ENCODE results near the gene GNLY. TPM values are rescaled to one million over a fixed set of nuclear protein-coding genes. Genes with fewer than 3 reads are reported as not detected.

The GNLY gene
- total RNA-seq, 1 donor from 2014 or later: 0.65 TPM

GRCh38 chr2:85721641-85722040 is 27.5 kb downstream of the GNLY start:
- Histone ChIP-seq H3K27ac (no peak overlapping the region), H3K4me3 (no peak overlapping the region), H4K20me1 (ENCODE audit: low read depth) (no peaks in the 10 kb centered on the region), H3K4me2 (no peak overlapping the region), H3F3A (ENCODE audit: low read depth) (peaks cover 4% of the 10 kb centered on the region), H3K9me3 (ENCODE audit: low read depth) (no peaks in the 10 kb centered on the region), H2AFZ (replicated peaks) (no peak overlapping the region), H3K4me1 (peaks cover 13% of the 10 kb centered on the region), H3K79me2 (ENCODE audit: low read depth) (no peaks in the 10 kb centered on the region), H3K9ac (no peak overlapping the region), H3K27me3 (peaks cover 19% of the 10 kb centered on the region), H3K36me3 (no peaks in the 10 kb centered on the region)
- Mint-ChIP-seq H3K4me1 (peaks cover 18% of the 10 kb centered on the region), H3K4me3 (no peak overlapping the region), H3K27ac (no peak overlapping the region), H3K9me3 (peaks cover 9% of the 10 kb centered on the region), H3K36me3 (no peaks in the 10 kb centered on the region), H3K27me3 (ENCODE audit: insufficient read depth, low read depth) (peaks cover 10% of the 10 kb centered on the region)
- DNase-seq (ENCODE audit: low spot score): no peak
- TF ChIP-seq CTCF (IDR thresholded peaks at IDR 0.05) (no peak), EZH2phosphoT487 (IDR thresholded peaks at IDR 0.05) (no peak), EZH2 (IDR thresholded peaks at IDR 0.05) (no peak)

- no peak for TF ChIP-seq CTCF (IDR thresholded peaks at IDR 0.05)
- no peak for TF ChIP-seq EZH2phosphoT487 (IDR thresholded peaks at IDR 0.05)
- TF ChIP-seq EZH2 (IDR thresholded peaks at IDR 0.05): no peak
Observed at GRCh38 chr2:85722519-85722918, 28.4 kb downstream of the GNLY start.

DNA sequence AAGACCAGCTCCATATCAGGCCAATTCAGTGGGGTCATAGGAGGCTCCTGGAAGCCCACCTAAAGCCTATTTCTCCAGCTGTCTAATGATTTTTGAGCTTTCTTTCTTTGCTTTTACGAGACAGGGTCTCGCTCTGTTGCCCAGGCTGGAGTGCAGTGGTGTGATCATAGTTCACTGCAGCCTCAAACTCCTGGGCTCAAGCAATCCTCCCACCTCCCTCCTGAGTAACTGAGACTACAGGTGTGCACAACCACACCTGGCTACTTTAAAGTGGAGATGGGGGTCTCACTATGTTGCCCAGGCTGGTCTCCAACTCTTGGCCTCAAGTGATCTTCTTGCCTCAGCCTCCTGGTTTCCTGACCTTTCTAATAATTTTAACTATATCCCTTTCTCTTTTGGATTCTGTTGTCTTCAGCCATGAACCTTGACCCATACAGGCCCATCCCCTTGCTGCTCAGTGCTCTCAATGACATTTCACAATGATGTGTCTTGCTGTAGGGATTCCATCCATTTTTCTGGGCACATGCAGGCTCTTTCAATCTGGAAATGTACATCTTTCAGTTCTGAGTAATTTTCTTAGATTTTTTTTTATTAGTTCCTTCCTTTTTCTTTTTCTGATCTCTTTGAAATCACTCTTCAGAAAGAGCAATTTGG is 29.7 kb downstream of the GNLY start:
- peaks cover 4% of the 10 kb centered on the region for H3K4me1 Mint-ChIP-seq
- Histone ChIP-seq H4K20me1 (ENCODE audit: low read depth) (no peaks in the 10 kb centered on the region), H3K9me3 (ENCODE audit: low read depth) (no peaks in the 10 kb centered on the region), H3K4me1 (peaks cover 2% of the 10 kb centered on the region), H3K79me2 (ENCODE audit: low read depth) (no peaks in the 10 kb centered on the region), H3K9ac (no peak overlapping the region), H3F3A (ENCODE audit: low read depth) (peaks cover 3% of the 10 kb centered on the region), H3K27me3 (peaks cover 27% of the 10 kb centered on the region), H3K36me3 (no peaks in the 10 kb centered on the region), H3K4me3 (no peak overlapping the region), H2AFZ (replicated peaks) (no peak overlapping the region), H3K27ac (no peak overlapping the region), H3K4me2 (no peak overlapping the region)
- TF ChIP-seq EZH2phosphoT487 (IDR thresholded peaks at IDR 0.05): no peak
- no peak for TF ChIP-seq EZH2 (IDR thresholded peaks at IDR 0.05)
- no peak for TF ChIP-seq CTCF (IDR thresholded peaks at IDR 0.05)
- H3K36me3 Mint-ChIP-seq: no peaks in the 10 kb centered on the region
- peaks cover 9% of the 10 kb centered on the region for H3K9me3 Mint-ChIP-seq
- H3K27ac Mint-ChIP-seq: no peak overlapping the region
- peaks cover 11% of the 10 kb centered on the region for H3K27me3 Mint-ChIP-seq (ENCODE audit: insufficient read depth, low read depth)
- DNase-seq (ENCODE audit: low spot score): no peak
- no peak overlapping the region for H3K4me3 Mint-ChIP-seq

More at GRCh38 chr2:85722519-85722918, 28.4 kb downstream of the GNLY start:
- Histone ChIP-seq H3K9me3 (ENCODE audit: low read depth) (no peaks in the 10 kb centered on the region), H3K9ac (no peak overlapping the region), H3K4me2 (no peak overlapping the region), H4K20me1 (ENCODE audit: low read depth) (no peaks in the 10 kb centered on the region), H3F3A (ENCODE audit: low read depth) (peaks cover 1% of the 10 kb centered on the region), H2AFZ (replicated peaks) (no peak overlapping the region), H3K36me3 (no peaks in the 10 kb centered on the region), H3K27me3 (peaks cover 19% of the 10 kb centered on the region), H3K27ac (no peak overlapping the region), H3K4me3 (no peak overlapping the region), H3K79me2 (ENCODE audit: low read depth) (no peaks in the 10 kb centered on the region), H3K4me1 (peaks cover 4% of the 10 kb centered on the region)
- Mint-ChIP-seq H3K9me3 (peaks cover 9% of the 10 kb centered on the region), H3K27me3 (ENCODE audit: insufficient read depth, low read depth) (peaks cover 9% of the 10 kb centered on the region), H3K27ac (no peak overlapping the region), H3K4me1 (peaks cover 10% of the 10 kb centered on the region), H3K4me3 (no peak overlapping the region), H3K36me3 (no peaks in the 10 kb centered on the region)
- DNase-seq (ENCODE audit: low spot score): no peak
